ENCODE results near the gene CMYA5.
"Not testable (repeated sequence)": the region's sequence is repeated elsewhere in the genome, so short reads cannot be mapped to it uniquely, and the experiment has no call there.

The CMYA5 gene

DNA sequence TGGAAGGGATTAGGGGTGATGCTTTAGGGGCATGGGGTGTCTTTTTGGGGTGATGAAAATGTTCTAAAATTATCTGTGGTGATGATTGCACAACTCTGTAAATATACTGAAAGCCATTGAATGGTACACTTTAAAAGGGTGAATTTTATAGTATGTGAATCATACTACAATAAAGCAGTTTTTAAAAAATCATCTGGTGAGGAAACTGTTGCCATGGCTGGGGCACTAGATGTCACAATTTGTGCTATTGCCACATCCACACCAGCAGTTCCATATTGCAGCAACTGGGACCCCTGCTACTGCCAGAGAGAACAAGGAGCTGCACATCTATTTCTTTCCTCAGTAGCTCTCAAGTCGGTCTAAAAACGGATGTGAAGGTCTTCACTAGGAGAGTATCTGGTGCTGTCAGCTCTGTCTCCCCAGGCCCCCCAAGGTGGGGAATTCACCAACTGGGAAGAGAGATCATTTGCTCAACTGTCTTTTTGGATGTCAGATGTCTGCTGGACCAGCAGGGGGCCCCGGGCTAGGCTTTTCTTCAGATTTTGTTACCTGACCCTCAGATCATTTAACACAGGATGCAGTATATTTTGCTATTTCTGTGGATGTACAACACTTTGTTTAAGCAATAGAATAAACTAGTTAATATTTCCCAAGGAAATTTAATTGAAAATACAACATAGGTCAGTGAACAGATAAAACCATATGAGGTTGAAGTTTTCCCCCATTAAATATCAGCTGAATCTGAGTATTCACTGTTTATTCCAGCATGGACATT is 13.2 kb downstream of the CMYA5 start:
- Histone ChIP-seq H3K36me3 (ENCODE audit: insufficient read depth, low read length) (no peaks in the 10 kb centered on the region), H2AFZ (ENCODE audit: low read length, unreplicated experiment) (no peak overlapping the region), H3K79me2 (ENCODE audit: control insufficient read depth, insufficient read depth, low read length, unreplicated experiment) (no peaks in the 10 kb centered on the region), H3K4me1 (ENCODE audit: control insufficient read depth, insufficient read depth, low read length, unreplicated experiment) (peaks cover 4% of the 10 kb centered on the region), H3K27me3 (ENCODE audit: insufficient read depth, low read length) (no peaks in the 10 kb centered on the region), H3K4me3 (ENCODE audit: low read depth, low read length) (no peak overlapping the region), H3K27ac (ENCODE audit: low read depth, low read length) (no peak overlapping the region)

DNA sequence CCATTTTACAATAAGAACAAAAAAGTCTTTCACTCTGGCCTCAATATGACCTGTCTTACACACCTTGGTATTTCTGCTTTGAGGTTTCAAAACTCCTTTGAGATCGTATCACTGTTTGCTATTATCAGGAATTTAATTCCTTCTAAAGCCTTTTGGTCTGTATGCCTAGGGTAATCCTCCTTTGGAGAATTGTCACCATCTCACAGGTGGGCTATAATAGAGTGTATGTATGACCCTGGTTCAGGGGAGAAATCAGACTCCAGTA is 13.7 kb downstream of the CMYA5 start:
- Histone ChIP-seq H3K36me3 (ENCODE audit: insufficient read depth, low read length) (no peaks in the 10 kb centered on the region), H3K79me2 (ENCODE audit: control insufficient read depth, insufficient read depth, low read length, unreplicated experiment) (no peaks in the 10 kb centered on the region), H3K4me1 (ENCODE audit: control insufficient read depth, insufficient read depth, low read length, unreplicated experiment) (peaks cover 4% of the 10 kb centered on the region), H3K4me3 (ENCODE audit: low read depth, low read length) (no peak overlapping the region), H3K27me3 (ENCODE audit: insufficient read depth, low read length) (no peaks in the 10 kb centered on the region), H3K27ac (ENCODE audit: low read depth, low read length) (no peak overlapping the region), H2AFZ (ENCODE audit: low read length, unreplicated experiment) (no peak overlapping the region)

DNA sequence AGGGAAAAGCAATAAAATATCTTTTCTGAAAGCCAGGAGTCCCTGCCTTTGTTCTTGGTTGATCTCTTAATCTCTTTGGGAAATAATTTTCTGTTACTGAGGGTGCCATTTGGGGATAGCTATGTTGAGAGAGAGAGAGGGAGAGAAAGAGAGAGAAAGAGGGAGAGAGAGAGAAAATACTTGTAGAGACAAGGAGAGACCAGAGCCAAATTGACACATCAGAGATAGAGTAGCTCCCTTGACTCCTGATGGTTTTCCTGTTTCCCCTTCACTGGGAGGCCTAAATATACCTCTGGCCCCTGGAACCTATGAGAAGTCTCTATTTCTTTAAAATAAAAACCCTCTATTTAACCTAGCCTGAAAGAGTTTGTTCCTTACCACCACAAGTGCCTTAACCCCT is 14.9 kb downstream of the CMYA5 start:
- no peaks in the 10 kb centered on the region for H3K36me3 ChIP-seq (ENCODE audit: insufficient read depth, low read length)
- H3K4me1 ChIP-seq (ENCODE audit: control insufficient read depth, insufficient read depth, low read length, unreplicated experiment): peaks cover 4% of the 10 kb centered on the region
- H3K79me2 ChIP-seq (ENCODE audit: control insufficient read depth, insufficient read depth, low read length, unreplicated experiment): no peaks in the 10 kb centered on the region
- H3K4me3 ChIP-seq (ENCODE audit: low read depth, low read length): no peak overlapping the region
- no peak overlapping the region for H2AFZ ChIP-seq (ENCODE audit: low read length, unreplicated experiment)
- H3K27me3 ChIP-seq (ENCODE audit: insufficient read depth, low read length): no peaks in the 10 kb centered on the region
- no peak overlapping the region for H3K27ac ChIP-seq (ENCODE audit: low read depth, low read length)

DNA sequence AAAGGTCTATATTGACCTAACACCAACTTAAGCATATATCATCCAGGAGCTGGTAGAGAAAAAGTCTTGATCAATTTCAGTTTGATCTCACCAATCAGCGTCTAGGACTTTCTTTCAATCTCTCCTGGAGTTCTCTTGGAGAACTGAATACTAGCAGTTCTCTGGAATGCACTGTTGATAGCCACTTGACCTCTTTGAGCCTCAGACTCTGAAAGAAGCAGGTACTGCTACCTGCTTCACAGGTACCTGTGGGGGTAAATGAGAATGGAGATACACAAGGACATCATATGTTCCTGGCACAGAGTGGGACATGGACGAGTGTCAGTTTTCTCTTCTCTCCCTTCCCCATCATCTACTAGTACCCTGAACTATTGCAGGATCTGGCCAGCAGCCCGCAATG is 16.0 kb downstream of the CMYA5 start:
- Histone ChIP-seq H3K4me1 (ENCODE audit: control insufficient read depth, insufficient read depth, low read length, unreplicated experiment) (peaks cover 4% of the 10 kb centered on the region), H3K79me2 (ENCODE audit: control insufficient read depth, insufficient read depth, low read length, unreplicated experiment) (no peaks in the 10 kb centered on the region), H2AFZ (ENCODE audit: low read length, unreplicated experiment) (no peak overlapping the region), H3K36me3 (ENCODE audit: insufficient read depth, low read length) (no peaks in the 10 kb centered on the region), H3K27me3 (ENCODE audit: insufficient read depth, low read length) (no peaks in the 10 kb centered on the region), H3K4me3 (ENCODE audit: low read depth, low read length) (no peak overlapping the region), H3K27ac (ENCODE audit: low read depth, low read length) (no peak overlapping the region)

DNA sequence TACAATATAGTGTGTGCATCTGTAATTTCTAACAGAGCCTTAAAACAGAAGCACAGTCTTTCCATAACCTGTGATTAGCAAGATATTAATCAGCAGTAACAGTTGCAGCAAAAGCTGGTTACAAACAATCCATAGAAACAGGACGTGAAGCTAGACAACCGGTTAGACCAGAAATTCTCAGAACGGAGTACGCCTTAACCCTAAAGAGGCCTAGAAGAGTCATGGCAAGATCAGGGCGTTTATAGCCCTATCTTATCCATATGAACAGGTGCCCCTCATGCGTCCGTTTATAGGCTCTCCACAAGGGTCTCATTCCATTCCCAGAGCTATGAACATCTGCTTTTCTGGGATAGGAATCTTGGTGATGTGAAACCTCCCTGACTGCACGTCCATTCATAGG is 16.7 kb downstream of the CMYA5 start:
- not testable (repeated sequence) for H3K36me3 ChIP-seq (ENCODE audit: insufficient read depth, low read length); H3K27me3 ChIP-seq (ENCODE audit: insufficient read depth, low read length); H3K4me3 ChIP-seq (ENCODE audit: low read depth, low read length); H3K27ac ChIP-seq (ENCODE audit: low read depth, low read length); H3K4me1 ChIP-seq (ENCODE audit: control insufficient read depth, insufficient read depth, low read length, unreplicated experiment); H2AFZ ChIP-seq (ENCODE audit: low read length, unreplicated experiment); H3K79me2 ChIP-seq (ENCODE audit: control insufficient read depth, insufficient read depth, low read length, unreplicated experiment)

- H3K79me2 ChIP-seq (ENCODE audit: control insufficient read depth, insufficient read depth, low read length, unreplicated experiment): no peaks in the 10 kb centered on the region
- no peaks in the 10 kb centered on the region for H3K27me3 ChIP-seq (ENCODE audit: insufficient read depth, low read length)
These were observed 17.9 kb downstream of the CMYA5 start for GRCh38 chr5:79707535-79707934.

GRCh38 chr5:79712741-79713140 is 23.1 kb downstream of the CMYA5 start:
- no peak overlapping the region for H3K27ac ChIP-seq (ENCODE audit: low read depth, low read length)
- no peaks in the 10 kb centered on the region for H3K79me2 ChIP-seq (ENCODE audit: control insufficient read depth, insufficient read depth, low read length, unreplicated experiment)
- no peaks in the 10 kb centered on the region for H3K4me1 ChIP-seq (ENCODE audit: control insufficient read depth, insufficient read depth, low read length, unreplicated experiment)
- H3K36me3 ChIP-seq (ENCODE audit: insufficient read depth, low read length): no peaks in the 10 kb centered on the region
- H2AFZ ChIP-seq (ENCODE audit: low read length, unreplicated experiment): no peak overlapping the region
- H3K4me3 ChIP-seq (ENCODE audit: low read depth, low read length): no peak overlapping the region
- peaks cover 4% of the 10 kb centered on the region; the same call in 1 of the 2 replicates for H3K27me3 ChIP-seq (ENCODE audit: insufficient read depth, low read length)

More at GRCh38 chr5:79707535-79707934, 17.9 kb downstream of the CMYA5 start:
- H2AFZ ChIP-seq (ENCODE audit: low read length, unreplicated experiment): no peak overlapping the region
- no peak overlapping the region for H3K27ac ChIP-seq (ENCODE audit: low read depth, low read length)
- H3K4me3 ChIP-seq (ENCODE audit: low read depth, low read length): no peak overlapping the region
- H3K36me3 ChIP-seq (ENCODE audit: insufficient read depth, low read length): no peaks in the 10 kb centered on the region
- H3K4me1 ChIP-seq (ENCODE audit: control insufficient read depth, insufficient read depth, low read length, unreplicated experiment): no peaks in the 10 kb centered on the region

DNA sequence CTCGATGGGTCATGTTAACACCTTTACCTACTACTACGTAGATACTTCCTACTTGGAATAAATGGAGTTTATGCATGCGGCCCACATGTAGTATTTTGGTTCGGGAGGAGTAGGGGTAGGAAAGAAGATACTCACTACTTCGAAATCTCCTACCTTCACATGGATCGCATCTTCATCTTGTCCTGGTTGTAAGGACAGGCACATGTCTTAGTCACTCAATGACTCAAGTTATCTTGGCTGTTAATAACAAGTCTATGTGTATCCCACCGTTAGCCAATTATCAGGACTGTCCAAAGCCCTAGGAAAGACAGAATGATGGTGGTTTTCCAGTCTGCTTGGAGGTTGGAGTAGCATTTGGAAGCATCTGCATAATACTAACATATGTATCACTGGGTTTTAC is 24.1 kb downstream of the CMYA5 start:
- Histone ChIP-seq H3K27me3 (ENCODE audit: insufficient read depth, low read length) (peaks cover 4% of the 10 kb centered on the region; the same call in 1 of the 2 replicates), H3K27ac (ENCODE audit: low read depth, low read length) (no peak overlapping the region), H3K4me3 (ENCODE audit: low read depth, low read length) (no peak overlapping the region), H3K79me2 (ENCODE audit: control insufficient read depth, insufficient read depth, low read length, unreplicated experiment) (no peaks in the 10 kb centered on the region), H3K36me3 (ENCODE audit: insufficient read depth, low read length) (no peaks in the 10 kb centered on the region), H3K4me1 (ENCODE audit: control insufficient read depth, insufficient read depth, low read length, unreplicated experiment) (no peaks in the 10 kb centered on the region), H2AFZ (ENCODE audit: low read length, unreplicated experiment) (no peak overlapping the region)

GRCh38 chr5:79716839-79717238 is 27.2 kb downstream of the CMYA5 start:
- H3K79me2 ChIP-seq (ENCODE audit: control insufficient read depth, insufficient read depth, low read length, unreplicated experiment): no peaks in the 10 kb centered on the region
- no peak overlapping the region for H3K4me3 ChIP-seq (ENCODE audit: low read depth, low read length)
- H3K27ac ChIP-seq (ENCODE audit: low read depth, low read length): no peak overlapping the region

GRCh38 chr5:79720096-79720495 is 30.5 kb downstream of the CMYA5 start:
- H2AFZ ChIP-seq (ENCODE audit: low read length, unreplicated experiment): no peak overlapping the region
- H3K79me2 ChIP-seq (ENCODE audit: control insufficient read depth, insufficient read depth, low read length, unreplicated experiment): no peaks in the 10 kb centered on the region
- no peak overlapping the region for H3K4me3 ChIP-seq (ENCODE audit: low read depth, low read length)
- peaks cover 5% of the 10 kb centered on the region; the same call in 1 of the 2 replicates for H3K36me3 ChIP-seq (ENCODE audit: insufficient read depth, low read length)
- no peak overlapping the region for H3K27ac ChIP-seq (ENCODE audit: low read depth, low read length)
- no peaks in the 10 kb centered on the region for H3K4me1 ChIP-seq (ENCODE audit: control insufficient read depth, insufficient read depth, low read length, unreplicated experiment)
- H3K27me3 ChIP-seq (ENCODE audit: insufficient read depth, low read length): peaks cover 4% of the 10 kb centered on the region; the same call in 1 of the 2 replicates

More at GRCh38 chr5:79716839-79717238, 27.2 kb downstream of the CMYA5 start:
- H3K36me3 ChIP-seq (ENCODE audit: insufficient read depth, low read length): peaks cover 5% of the 10 kb centered on the region; the same call in 1 of the 2 replicates
- H3K27me3 ChIP-seq (ENCODE audit: insufficient read depth, low read length): peaks cover 4% of the 10 kb centered on the region; the same call in 1 of the 2 replicates
- H2AFZ ChIP-seq (ENCODE audit: low read length, unreplicated experiment): no peak overlapping the region
- H3K4me1 ChIP-seq (ENCODE audit: control insufficient read depth, insufficient read depth, low read length, unreplicated experiment): no peaks in the 10 kb centered on the region
